AG10803 (cell line): Measurements from ENCODE around the gene ZBTB25.

Source experiments
- DNase-seq: peaks from one replicate; pipeline ENCODE4 v3.0.0; 2010; ENCODE audit warnings: low read depth
- H3K4me3 ChIP-seq: 2 replicates; pipeline ENCODE4 v1.5.1; 2011; ENCODE audit warnings: mild to moderate bottlenecking, low read length, control low read depth
- CTCF ChIP-seq: conservative IDR thresholded peaks from 2 replicates; pipeline ENCODE4 v1.5.1; 2011; ENCODE audit warnings: mild to moderate bottlenecking, low read length, control low read depth, inconsistent platforms

Gene ZBTB25

GRCh38 chr14:64438181-64438841 is 65.3 kb downstream of the ZBTB25 start:
- no peak for TF ChIP-seq CTCF
- DNase-seq = peak; percentile 95
- H3K4me3 ChIP-seq = no peak overlapping the region

GRCh38 chr14:64434528-64434927 is 69.1 kb downstream of the ZBTB25 start:
- DNase-seq = no peak
- no peak for TF ChIP-seq CTCF

GRCh38 chr14:64423987-64424386 is 79.7 kb downstream of the ZBTB25 start:
- no peak overlapping the region for H3K4me3 ChIP-seq
- TF ChIP-seq CTCF = no peak
- DNase-seq = no peak

More at GRCh38 chr14:64434528-64434927, 69.1 kb downstream of the ZBTB25 start:
- no peak overlapping the region for H3K4me3 ChIP-seq

- no peak for DNase-seq
- H3K4me3 ChIP-seq = no peak overlapping the region
- no peak for TF ChIP-seq CTCF
Measured at GRCh38 chr14:64422756-64423155, 80.9 kb downstream of the ZBTB25 start.

- DNase-seq = no peak
- no peak for TF ChIP-seq CTCF
- no peak overlapping the region for H3K4me3 ChIP-seq
Measured at GRCh38 chr14:64422005-64422404, 81.6 kb downstream of the ZBTB25 start.

- TF ChIP-seq CTCF = no peak
- peak; percentile 23 for DNase-seq
Measured at GRCh38 chr14:64421166-64421565, 82.5 kb downstream of the ZBTB25 start.

GRCh38 chr14:64419003-64419402 is 84.6 kb downstream of the ZBTB25 start:
- TF ChIP-seq CTCF = no peak
- H3K4me3 ChIP-seq = no peak overlapping the region
- DNase-seq = no peak

More at GRCh38 chr14:64421166-64421565, 82.5 kb downstream of the ZBTB25 start:
- no peak overlapping the region for H3K4me3 ChIP-seq
